Neural progenitor cell (in vitro differentiated cells): ENCODE data around the gene SGCD. TPM values are rescaled to one million over a fixed set of nuclear protein-coding genes. Genes with fewer than 3 reads are reported as not detected.

Experiments
- DNase-seq: peaks from one replicate; pipeline ENCODE4 v3.0.0-alpha.2; 2016; ENCODE audit warnings: low spot score
- H2AFZ ChIP-seq: fragments of 200-600 bp; sonication (generic); replicated peaks from 2 replicates; pipeline ENCODE4 v1.6.1; 2016; ENCODE audit warnings: antibody characterized with exemption
- H3F3A ChIP-seq: fragments of 200-600 bp; sonication (generic); 2 replicates; pipeline ENCODE4 v1.6.1; 2016; ENCODE audit warnings: antibody characterized with exemption, low read depth
- H3K27ac ChIP-seq: fragments of 200-600 bp; sonication (generic); 2 replicates; pipeline ENCODE4 v1.5.1; 2016; ENCODE audit warnings: mild to moderate bottlenecking
- H3K27me3 ChIP-seq: fragments of 200-600 bp; sonication (generic); 2 replicates; pipeline ENCODE4 v1.6.1; 2016; ENCODE audit warnings: mild to moderate bottlenecking, moderate library complexity
- H3K36me3 ChIP-seq: fragments of 200-600 bp; sonication (generic); 2 replicates; pipeline ENCODE4 v1.5.1; 2016
- H3K4me1 ChIP-seq: fragments of 200-600 bp; sonication (generic); 2 replicates; pipeline ENCODE4 v1.6.1; 2016; ENCODE audit warnings: mixed run types
- H3K4me2 ChIP-seq: fragments of 200-600 bp; sonication (generic); 2 replicates; pipeline ENCODE4 v1.6.1; 2016
- H3K4me3 ChIP-seq: fragments of 200-600 bp; sonication (generic); 2 replicates; pipeline ENCODE4 v1.5.1; 2016
- H3K79me2 ChIP-seq: fragments of 200-600 bp; sonication (generic); 2 replicates; pipeline ENCODE4 v1.6.1; 2016; ENCODE audit warnings: low read depth
- H3K9ac ChIP-seq: fragments of 200-600 bp; sonication (generic); 2 replicates; pipeline ENCODE4 v1.6.1; 2016
- H3K9me3 ChIP-seq: fragments of 200-600 bp; sonication (generic); 2 replicates; pipeline ENCODE4 v1.5.1; 2016; ENCODE audit warnings: low read depth
- H4K20me1 ChIP-seq: fragments of 200-600 bp; sonication (generic); 2 replicates; pipeline ENCODE4 v1.6.1; 2016; ENCODE audit warnings: low read depth
- H3K27ac Mint-ChIP-seq: 3 replicates; pipeline ENCODE4 v1.8.0; 2021; ENCODE audit warnings: mixed read lengths
- H3K27me3 Mint-ChIP-seq: 2 replicates; pipeline ENCODE4 v1.8.0; 2022; ENCODE audit warnings: low read depth, mild to moderate bottlenecking, inconsistent platforms, moderate library complexity, mixed read lengths; ENCODE audit not compliant: insufficient read depth
- H3K36me3 Mint-ChIP-seq: 3 replicates; pipeline ENCODE4 v1.8.0; 2021; ENCODE audit warnings: mixed read lengths
- H3K4me1 Mint-ChIP-seq: 3 replicates; pipeline ENCODE4 v1.8.0; 2021; ENCODE audit warnings: mixed read lengths
- H3K4me3 Mint-ChIP-seq: 3 replicates; pipeline ENCODE4 v1.8.0; 2021; ENCODE audit warnings: mild to moderate bottlenecking, moderate library complexity, mixed read lengths
- H3K9me3 Mint-ChIP-seq: 3 replicates; pipeline ENCODE4 v1.8.0; 2020; ENCODE audit warnings: mixed read lengths
- CTCF ChIP-seq: fragments of 200-600 bp; sonication (generic); IDR thresholded peaks from 2 replicates; pipeline ENCODE4 v1.5.1; 2017; ENCODE audit warnings: antibody characterized with exemption, mild to moderate bottlenecking
- EZH2 ChIP-seq: fragments of 200-600 bp; sonication (generic); IDR thresholded peaks from 2 replicates; pipeline ENCODE4 v1.6.1; 2017; ENCODE audit warnings: antibody characterized with exemption, mild to moderate bottlenecking, moderate library complexity
- EZH2phosphoT487 ChIP-seq: fragments of 200-600 bp; sonication (generic); IDR thresholded peaks from 2 replicates; pipeline ENCODE4 v1.6.1; 2017; ENCODE audit warnings: antibody characterized with exemption
- total RNA-seq: library from RNA; depleted of rRNA; stranded (reverse); fragments of >200 nt; gene quantifications from 2 replicates; pipeline ENCODE4 v1.2.3, GENCODE V29; 2015; ENCODE audit warnings: low replicate concordance

SGCD gene
- total RNA-seq, 1 donor from 2014 or later = not detected

- Mint-ChIP-seq H3K4me3 (no peak overlapping the region), H3K4me1 (peaks cover 11% of the 10 kb centered on the region), H3K27me3 (peaks cover 6% of the 10 kb centered on the region), H3K9me3 (no peaks in the 10 kb centered on the region), H3K36me3 (no peaks in the 10 kb centered on the region), H3K27ac (no peak overlapping the region)
- H3K4me2 ChIP-seq = no peak overlapping the region
- H4K20me1 ChIP-seq = no peaks in the 10 kb centered on the region
- H3K9me3 ChIP-seq = no peaks in the 10 kb centered on the region
- no peak overlapping the region for H3K4me3 ChIP-seq
- H3F3A ChIP-seq = no peaks in the 10 kb centered on the region
- no peaks in the 10 kb centered on the region for H3K79me2 ChIP-seq
- H3K36me3 ChIP-seq = no peaks in the 10 kb centered on the region
- no peak overlapping the region for H3K9ac ChIP-seq
- no peaks in the 10 kb centered on the region for H3K27me3 ChIP-seq
- H3K27ac ChIP-seq = no peak overlapping the region
- TF ChIP-seq CTCF (no peak), EZH2phosphoT487 (no peak), EZH2 (no peak)
- H3K4me1 ChIP-seq = no peaks in the 10 kb centered on the region
- H2AFZ ChIP-seq = no peak overlapping the region
- no peak for DNase-seq
Observed at GRCh38 chr5:156589946-156590216, 262.9 kb downstream of the SGCD start.

GRCh38 chr5:156590978-156591377 lies 264.0 kb downstream of the SGCD start:
- Histone ChIP-seq H3K9ac (no peak overlapping the region), H3K4me1 (no peaks in the 10 kb centered on the region), H3K27me3 (no peaks in the 10 kb centered on the region), H3K4me3 (no peak overlapping the region), H3K9me3 (no peaks in the 10 kb centered on the region), H3K79me2 (no peaks in the 10 kb centered on the region), H2AFZ (no peak overlapping the region), H3K36me3 (no peaks in the 10 kb centered on the region), H3K4me2 (no peak overlapping the region), H3F3A (no peaks in the 10 kb centered on the region), H4K20me1 (no peaks in the 10 kb centered on the region), H3K27ac (no peak overlapping the region)
- no peak for DNase-seq
- peaks cover 6% of the 10 kb centered on the region for H3K27me3 Mint-ChIP-seq
- H3K9me3 Mint-ChIP-seq = no peaks in the 10 kb centered on the region
- TF ChIP-seq CTCF (no peak), EZH2phosphoT487 (no peak), EZH2 (no peak)
- H3K36me3 Mint-ChIP-seq = no peaks in the 10 kb centered on the region
- no peak overlapping the region for H3K27ac Mint-ChIP-seq
- H3K4me3 Mint-ChIP-seq = no peak overlapping the region
- peaks cover 11% of the 10 kb centered on the region for H3K4me1 Mint-ChIP-seq

GRCh38 chr5:156591631-156592030 lies 264.7 kb downstream of the SGCD start:
- no peaks in the 10 kb centered on the region for H3F3A ChIP-seq
- H3K4me3 Mint-ChIP-seq = no peak overlapping the region

More at GRCh38 chr5:156591631-156592030, 264.7 kb downstream of the SGCD start:
- Mint-ChIP-seq H3K9me3 (no peaks in the 10 kb centered on the region), H3K36me3 (no peaks in the 10 kb centered on the region), H3K4me1 (peaks cover 11% of the 10 kb centered on the region), H3K27ac (no peak overlapping the region), H3K27me3 (peaks cover 6% of the 10 kb centered on the region)
- Histone ChIP-seq H3K79me2 (no peaks in the 10 kb centered on the region), H3K27me3 (no peaks in the 10 kb centered on the region), H4K20me1 (no peaks in the 10 kb centered on the region), H3K9ac (no peak overlapping the region), H3K9me3 (no peaks in the 10 kb centered on the region), H3K4me1 (no peaks in the 10 kb centered on the region), H3K4me2 (no peak overlapping the region), H3K27ac (no peak overlapping the region), H3K36me3 (no peaks in the 10 kb centered on the region), H3K4me3 (no peak overlapping the region), H2AFZ (no peak overlapping the region)
- TF ChIP-seq EZH2 (no peak), EZH2phosphoT487 (no peak), CTCF (no peak)
- no peak for DNase-seq
